ENCODE results near the gene RTL10. TPM values are rescaled to one million over a fixed set of nuclear protein-coding genes. Genes with fewer than 3 reads are reported as not detected.

The RTL10 gene
- total RNA-seq, 1 experiment from 2014 or later: 21.5 TPM

DNA sequence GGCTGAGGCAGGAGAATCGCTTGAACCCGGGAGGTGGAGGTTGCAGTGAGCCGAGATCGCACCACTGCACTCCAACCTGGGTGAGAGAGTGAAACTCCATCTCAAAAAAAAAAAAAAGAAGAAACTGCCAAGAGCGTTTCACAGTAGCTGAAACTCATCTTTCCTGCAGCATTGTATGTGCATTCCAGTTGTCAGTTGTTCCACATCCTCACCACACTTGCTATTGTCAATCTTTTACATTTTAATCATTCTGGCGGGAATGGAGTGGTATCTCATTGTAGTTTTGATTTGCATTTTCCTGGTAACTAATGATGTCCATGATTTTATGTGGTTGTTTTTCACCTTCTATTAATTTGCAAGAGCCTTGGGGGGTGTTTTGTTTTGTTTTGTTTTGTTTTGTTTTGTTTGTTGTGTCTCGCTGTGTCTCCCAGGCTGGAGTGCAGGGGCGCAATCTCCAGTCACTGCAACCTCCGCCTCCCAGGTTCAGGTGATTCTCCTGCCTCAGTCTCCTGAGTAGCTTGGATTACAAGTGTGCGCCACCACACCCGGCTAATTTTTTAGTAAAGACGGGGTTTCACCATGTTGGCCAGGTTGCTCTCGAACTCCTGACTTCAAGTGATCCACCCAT, 8.1 kb upstream of the RTL10 start (continued):
- TF ChIP-seq, protein P1, sequence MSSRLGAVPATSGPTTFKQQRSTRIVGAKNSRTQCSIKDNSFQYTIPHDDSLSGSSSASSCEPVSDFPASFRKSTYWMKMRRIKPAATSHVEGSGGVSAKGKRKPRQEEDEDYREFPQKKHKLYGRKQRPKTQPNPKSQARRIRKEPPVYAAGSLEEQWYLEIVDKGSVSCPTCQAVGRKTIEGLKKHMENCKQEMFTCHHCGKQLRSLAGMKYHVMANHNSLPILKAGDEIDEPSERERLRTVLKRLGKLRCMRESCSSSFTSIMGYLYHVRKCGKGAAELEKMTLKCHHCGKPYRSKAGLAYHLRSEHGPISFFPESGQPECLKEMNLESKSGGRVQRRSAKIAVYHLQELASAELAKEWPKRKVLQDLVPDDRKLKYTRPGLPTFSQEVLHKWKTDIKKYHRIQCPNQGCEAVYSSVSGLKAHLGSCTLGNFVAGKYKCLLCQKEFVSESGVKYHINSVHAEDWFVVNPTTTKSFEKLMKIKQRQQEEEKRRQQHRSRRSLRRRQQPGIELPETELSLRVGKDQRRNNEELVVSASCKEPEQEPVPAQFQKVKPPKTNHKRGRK (CRISPR knock-in tag; IDR thresholded peaks at IDR 0.05; ENCODE audit: borderline replicate concordance): no peak
- TF ChIP-seq GRHL2 (CRISPR knock-in tag; IDR thresholded peaks at IDR 0.05; ENCODE audit: insufficient replicate concordance, severe bottlenecking) (no peak), CBFB (CRISPR knock-in tag; IDR thresholded peaks at IDR 0.05; ENCODE audit: low read depth) (no peak), GTF2I (CRISPR knock-in tag; conservative IDR thresholded peaks at IDR 0.05) (no peak)

DNA sequence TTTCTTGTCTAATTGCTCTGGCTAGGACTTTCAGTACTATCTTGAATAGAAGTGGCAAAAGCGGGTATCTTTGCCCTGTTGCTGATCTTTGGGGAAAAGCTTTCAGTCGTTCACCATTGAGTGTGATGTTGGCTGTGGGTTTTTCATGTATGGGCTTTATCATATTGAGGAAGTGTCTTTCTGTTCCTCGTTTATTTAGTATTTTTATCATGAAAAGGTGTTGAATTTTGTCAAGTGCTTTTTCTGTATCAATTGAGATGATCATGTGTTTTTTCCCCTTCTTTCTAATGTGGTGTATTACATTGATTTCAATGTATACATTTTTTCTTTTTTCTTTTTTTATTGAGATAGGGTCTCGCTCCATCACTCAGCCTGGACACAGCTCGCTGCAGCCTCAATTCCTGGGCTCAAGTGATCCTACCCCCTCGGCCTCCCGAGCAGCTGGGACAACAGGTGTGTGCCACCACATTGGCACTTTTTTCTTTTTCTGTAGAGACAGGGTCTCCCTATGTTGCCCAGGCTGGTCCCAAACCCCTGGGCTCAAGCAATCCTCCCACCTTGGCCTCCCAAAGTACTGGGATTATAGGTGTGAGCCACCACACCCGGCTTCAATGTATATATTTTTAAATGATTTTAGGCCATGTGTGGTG, 5.3 kb upstream of the RTL10 start:
- Mint-ChIP-seq H3K36me3 (no peaks in the 10 kb centered on the region), H3K27ac (no peak overlapping the region), H3K9me3 (no peaks in the 10 kb centered on the region), H3K27me3 (ENCODE audit: low read depth) (no peaks in the 10 kb centered on the region), H3K4me1 (peaks cover 20% of the 10 kb centered on the region), H3K4me3 (no peak overlapping the region)
- ChIA-PET CTCF (no interaction called here), POLR2A (no interaction called here)
- ATAC-seq (no peak), DNase-seq (ENCODE audit: low spot score) (no peak)
- TF ChIP-seq ZNF396 (CRISPR knock-in tag; IDR thresholded peaks at IDR 0.05; ENCODE audit: borderline replicate concordance) (no peak), ZNF263 (CRISPR knock-in tag; IDR thresholded peaks at IDR 0.05; ENCODE audit: low read depth) (no peak), FOXJ3 (CRISPR knock-in tag; IDR thresholded peaks at IDR 0.05; ENCODE audit: borderline replicate concordance) (no peak), ETV6 (CRISPR knock-in tag; IDR thresholded peaks at IDR 0.05) (no peak)

DNA sequence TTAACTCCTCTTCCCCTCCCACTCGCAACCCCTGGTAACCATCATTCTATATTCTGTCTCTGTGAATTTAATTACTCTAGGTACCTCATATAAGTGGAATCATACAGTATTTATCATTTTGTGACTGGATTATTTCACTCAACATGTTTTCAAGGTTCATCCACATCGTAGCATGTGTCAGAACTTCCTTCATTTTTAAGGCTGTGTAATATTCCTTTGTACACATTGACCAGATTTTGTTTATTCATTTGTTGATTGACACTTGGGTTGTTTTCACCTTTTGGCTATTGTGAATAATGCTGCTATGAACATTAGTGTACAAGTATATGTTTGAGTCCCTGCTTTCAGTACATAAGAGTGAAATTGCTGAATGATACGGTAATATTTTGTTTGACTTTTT, 2.7 kb upstream of the RTL10 start:
- H3K4me3 Mint-ChIP-seq: no peak overlapping the region
- peaks cover 36% of the 10 kb centered on the region for H3K4me1 Mint-ChIP-seq
- ATAC-seq (no peak), DNase-seq (ENCODE audit: low spot score) (no peak)
- CTCF ChIA-PET: no interaction called here
- H3K27ac Mint-ChIP-seq: no peak overlapping the region
- H3K36me3 Mint-ChIP-seq: peaks cover 4% of the 10 kb centered on the region
- POLR2A ChIA-PET: no interaction called here
- no peaks in the 10 kb centered on the region for H3K9me3 Mint-ChIP-seq
- no peaks in the 10 kb centered on the region for H3K27me3 Mint-ChIP-seq (ENCODE audit: low read depth)
- TF ChIP-seq ZNF138 (CRISPR knock-in tag; conservative IDR thresholded peaks at IDR 0.05) (no peak), CREB1 (CRISPR knock-in tag; IDR thresholded peaks at IDR 0.05) (no peak), ZNF263 (CRISPR knock-in tag; IDR thresholded peaks at IDR 0.05; ENCODE audit: low read depth) (no peak), EMX1 (CRISPR knock-in tag; IDR thresholded peaks at IDR 0.05) (no peak), NFATC4 (CRISPR knock-in tag; IDR thresholded peaks at IDR 0.05) (no peak), ZNF396 (CRISPR knock-in tag; IDR thresholded peaks at IDR 0.05; ENCODE audit: borderline replicate concordance) (no peak), ZNF232 (CRISPR knock-in tag; IDR thresholded peaks at IDR 0.05) (no peak), TEAD1 (CRISPR knock-in tag; IDR thresholded peaks at IDR 0.05) (no peak), SMAD3 (CRISPR knock-in tag; IDR thresholded peaks at IDR 0.05; ENCODE audit: borderline replicate concordance) (no peak)
- TF ChIP-seq, protein P2, sequence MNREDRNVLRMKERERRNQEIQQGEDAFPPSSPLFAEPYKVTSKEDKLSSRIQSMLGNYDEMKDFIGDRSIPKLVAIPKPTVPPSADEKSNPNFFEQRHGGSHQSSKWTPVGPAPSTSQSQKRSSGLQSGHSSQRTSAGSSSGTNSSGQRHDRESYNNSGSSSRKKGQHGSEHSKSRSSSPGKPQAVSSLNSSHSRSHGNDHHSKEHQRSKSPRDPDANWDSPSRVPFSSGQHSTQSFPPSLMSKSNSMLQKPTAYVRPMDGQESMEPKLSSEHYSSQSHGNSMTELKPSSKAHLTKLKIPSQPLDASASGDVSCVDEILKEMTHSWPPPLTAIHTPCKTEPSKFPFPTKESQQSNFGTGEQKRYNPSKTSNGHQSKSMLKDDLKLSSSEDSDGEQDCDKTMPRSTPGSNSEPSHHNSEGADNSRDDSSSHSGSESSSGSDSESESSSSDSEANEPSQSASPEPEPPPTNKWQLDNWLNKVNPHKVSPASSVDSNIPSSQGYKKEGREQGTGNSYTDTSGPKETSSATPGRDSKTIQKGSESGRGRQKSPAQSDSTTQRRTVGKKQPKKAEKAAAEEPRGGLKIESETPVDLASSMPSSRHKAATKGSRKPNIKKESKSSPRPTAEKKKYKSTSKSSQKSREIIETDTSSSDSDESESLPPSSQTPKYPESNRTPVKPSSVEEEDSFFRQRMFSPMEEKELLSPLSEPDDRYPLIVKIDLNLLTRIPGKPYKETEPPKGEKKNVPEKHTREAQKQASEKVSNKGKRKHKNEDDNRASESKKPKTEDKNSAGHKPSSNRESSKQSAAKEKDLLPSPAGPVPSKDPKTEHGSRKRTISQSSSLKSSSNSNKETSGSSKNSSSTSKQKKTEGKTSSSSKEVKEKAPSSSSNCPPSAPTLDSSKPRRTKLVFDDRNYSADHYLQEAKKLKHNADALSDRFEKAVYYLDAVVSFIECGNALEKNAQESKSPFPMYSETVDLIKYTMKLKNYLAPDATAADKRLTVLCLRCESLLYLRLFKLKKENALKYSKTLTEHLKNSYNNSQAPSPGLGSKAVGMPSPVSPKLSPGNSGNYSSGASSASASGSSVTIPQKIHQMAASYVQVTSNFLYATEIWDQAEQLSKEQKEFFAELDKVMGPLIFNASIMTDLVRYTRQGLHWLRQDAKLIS (CRISPR knock-in tag; IDR thresholded peaks at IDR 0.05; ENCODE audit: borderline replicate concordance): no peak
- TF ChIP-seq, protein P1 (CRISPR knock-in tag; IDR thresholded peaks at IDR 0.05; ENCODE audit: borderline replicate concordance): no peak
- TF ChIP-seq, protein P3, sequence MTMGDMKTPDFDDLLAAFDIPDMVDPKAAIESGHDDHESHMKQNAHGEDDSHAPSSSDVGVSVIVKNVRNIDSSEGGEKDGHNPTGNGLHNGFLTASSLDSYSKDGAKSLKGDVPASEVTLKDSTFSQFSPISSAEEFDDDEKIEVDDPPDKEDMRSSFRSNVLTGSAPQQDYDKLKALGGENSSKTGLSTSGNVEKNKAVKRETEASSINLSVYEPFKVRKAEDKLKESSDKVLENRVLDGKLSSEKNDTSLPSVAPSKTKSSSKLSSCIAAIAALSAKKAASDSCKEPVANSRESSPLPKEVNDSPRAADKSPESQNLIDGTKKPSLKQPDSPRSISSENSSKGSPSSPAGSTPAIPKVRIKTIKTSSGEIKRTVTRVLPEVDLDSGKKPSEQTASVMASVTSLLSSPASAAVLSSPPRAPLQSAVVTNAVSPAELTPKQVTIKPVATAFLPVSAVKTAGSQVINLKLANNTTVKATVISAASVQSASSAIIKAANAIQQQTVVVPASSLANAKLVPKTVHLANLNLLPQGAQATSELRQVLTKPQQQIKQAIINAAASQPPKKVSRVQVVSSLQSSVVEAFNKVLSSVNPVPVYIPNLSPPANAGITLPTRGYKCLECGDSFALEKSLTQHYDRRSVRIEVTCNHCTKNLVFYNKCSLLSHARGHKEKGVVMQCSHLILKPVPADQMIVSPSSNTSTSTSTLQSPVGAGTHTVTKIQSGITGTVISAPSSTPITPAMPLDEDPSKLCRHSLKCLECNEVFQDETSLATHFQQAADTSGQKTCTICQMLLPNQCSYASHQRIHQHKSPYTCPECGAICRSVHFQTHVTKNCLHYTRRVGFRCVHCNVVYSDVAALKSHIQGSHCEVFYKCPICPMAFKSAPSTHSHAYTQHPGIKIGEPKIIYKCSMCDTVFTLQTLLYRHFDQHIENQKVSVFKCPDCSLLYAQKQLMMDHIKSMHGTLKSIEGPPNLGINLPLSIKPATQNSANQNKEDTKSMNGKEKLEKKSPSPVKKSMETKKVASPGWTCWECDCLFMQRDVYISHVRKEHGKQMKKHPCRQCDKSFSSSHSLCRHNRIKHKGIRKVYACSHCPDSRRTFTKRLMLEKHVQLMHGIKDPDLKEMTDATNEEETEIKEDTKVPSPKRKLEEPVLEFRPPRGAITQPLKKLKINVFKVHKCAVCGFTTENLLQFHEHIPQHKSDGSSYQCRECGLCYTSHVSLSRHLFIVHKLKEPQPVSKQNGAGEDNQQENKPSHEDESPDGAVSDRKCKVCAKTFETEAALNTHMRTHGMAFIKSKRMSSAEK (CRISPR knock-in tag; IDR thresholded peaks at IDR 0.05; ENCODE audit: borderline replicate concordance): no peak
- TF ChIP-seq, protein P4, sequence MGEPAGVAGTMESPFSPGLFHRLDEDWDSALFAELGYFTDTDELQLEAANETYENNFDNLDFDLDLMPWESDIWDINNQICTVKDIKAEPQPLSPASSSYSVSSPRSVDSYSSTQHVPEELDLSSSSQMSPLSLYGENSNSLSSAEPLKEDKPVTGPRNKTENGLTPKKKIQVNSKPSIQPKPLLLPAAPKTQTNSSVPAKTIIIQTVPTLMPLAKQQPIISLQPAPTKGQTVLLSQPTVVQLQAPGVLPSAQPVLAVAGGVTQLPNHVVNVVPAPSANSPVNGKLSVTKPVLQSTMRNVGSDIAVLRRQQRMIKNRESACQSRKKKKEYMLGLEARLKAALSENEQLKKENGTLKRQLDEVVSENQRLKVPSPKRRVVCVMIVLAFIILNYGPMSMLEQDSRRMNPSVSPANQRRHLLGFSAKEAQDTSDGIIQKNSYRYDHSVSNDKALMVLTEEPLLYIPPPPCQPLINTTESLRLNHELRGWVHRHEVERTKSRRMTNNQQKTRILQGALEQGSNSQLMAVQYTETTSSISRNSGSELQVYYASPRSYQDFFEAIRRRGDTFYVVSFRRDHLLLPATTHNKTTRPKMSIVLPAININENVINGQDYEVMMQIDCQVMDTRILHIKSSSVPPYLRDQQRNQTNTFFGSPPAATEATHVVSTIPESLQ (CRISPR knock-in tag; IDR thresholded peaks at IDR 0.05): no peak
